Fibroblast of mammary gland (primary cell): ENCODE results near the gene CREB5.

Source experiments
- DNase-seq: peaks from one replicate; pipeline ENCODE4 v3.0.0-alpha.2; 2010; ENCODE audit warnings: low read depth
- H3K4me3 ChIP-seq: 2 replicates; pipeline ENCODE4 v1.5.1; 2011; ENCODE audit warnings: low read depth, mild to moderate bottlenecking, low read length, moderate library complexity; ENCODE audit not compliant: control insufficient read depth
- CTCF ChIP-seq: conservative IDR thresholded peaks from 2 replicates; pipeline ENCODE4 v1.5.1; 2011; ENCODE audit warnings: low read depth, low read length, inconsistent platforms; ENCODE audit not compliant: control insufficient read depth, insufficient read depth

CREB5 gene

GRCh38 chr7:28619256-28619655 lies 206.9 kb downstream of the CREB5 start:
- H3K4me3 ChIP-seq, result no peak overlapping the region
- no peak for DNase-seq
- no peak for TF ChIP-seq CTCF

DNA sequence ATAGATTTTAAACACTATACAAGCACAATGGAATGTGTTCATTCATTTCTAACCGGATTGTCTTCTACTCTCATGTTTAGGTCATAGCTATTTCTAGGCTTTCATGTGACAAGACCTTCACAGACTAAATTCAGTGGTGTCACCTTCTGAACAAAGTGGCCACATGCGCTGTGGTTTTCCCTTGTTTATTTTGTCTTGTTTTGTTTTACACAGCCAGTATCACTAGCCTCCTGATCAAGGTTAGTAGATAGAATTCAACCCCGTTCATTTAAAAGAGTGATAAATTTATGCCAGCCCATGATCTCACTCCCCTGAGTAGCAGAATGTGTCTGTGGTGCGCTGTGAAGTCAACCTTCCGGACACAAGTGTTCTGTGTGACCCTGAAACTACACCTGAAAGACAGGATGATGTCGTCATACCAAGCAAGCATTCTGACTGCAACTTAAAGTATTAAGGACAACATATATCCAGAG lies 209.1 kb downstream of the CREB5 start:
- TF ChIP-seq CTCF, result no peak
- H3K4me3 ChIP-seq, result no peak overlapping the region
- DNase-seq, result no peak

DNA sequence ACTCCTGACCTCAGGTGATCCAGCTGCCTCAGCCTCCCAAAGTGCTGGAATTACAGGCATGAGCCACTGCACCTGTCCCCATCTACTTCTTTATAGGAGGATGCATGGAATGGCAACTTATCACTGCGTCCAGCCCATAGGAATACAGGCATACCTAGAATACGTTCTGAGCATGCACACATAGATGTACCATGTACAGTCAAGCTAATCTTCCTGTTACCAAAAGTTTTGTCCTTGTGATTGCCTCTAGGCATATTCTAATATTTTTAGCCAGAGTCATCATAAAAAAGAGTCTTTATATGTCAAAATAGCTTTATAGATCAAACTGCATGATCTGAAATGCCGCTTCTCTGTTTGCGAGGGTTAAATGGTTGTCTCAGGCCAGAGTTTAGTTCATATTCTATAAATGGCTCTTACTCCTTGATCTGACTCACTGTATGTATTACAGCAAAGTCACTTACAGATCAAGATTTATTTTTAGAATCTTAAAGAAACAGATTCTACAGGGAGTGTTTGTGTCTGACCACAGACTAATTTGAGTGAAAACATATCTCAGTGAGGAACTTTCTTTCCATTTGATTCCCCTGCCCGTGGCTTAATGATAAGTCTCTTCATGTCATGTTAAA lies 210.9 kb downstream of the CREB5 start:
- no peak overlapping the region for H3K4me3 ChIP-seq
- DNase-seq, result peak; percentile 76
- no peak for TF ChIP-seq CTCF

DNA sequence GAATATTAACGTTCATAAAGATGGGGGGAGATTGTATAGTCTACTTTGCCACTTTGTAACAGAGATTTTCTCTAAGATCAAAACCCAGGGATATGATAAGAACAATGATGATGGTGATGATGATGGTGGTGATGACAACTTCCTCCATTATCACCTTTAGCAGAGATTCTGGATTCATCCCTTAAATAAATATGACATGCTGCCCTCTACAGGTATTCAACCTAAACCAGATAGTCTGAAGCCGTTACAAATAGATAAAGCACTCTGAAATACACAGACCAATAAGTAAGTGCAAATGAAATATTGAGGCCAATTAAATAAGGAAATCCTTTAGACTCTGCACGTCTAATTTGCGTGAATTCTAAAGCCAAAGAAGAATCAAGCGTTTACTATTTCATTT lies 211.5 kb downstream of the CREB5 start:
- peak; percentile 14 for DNase-seq
- TF ChIP-seq CTCF, result peak; percentile 14
- H3K4me3 ChIP-seq, result no peak overlapping the region

GRCh38 chr7:28625432-28625831 lies 213.1 kb downstream of the CREB5 start:
- peak; percentile 8 for DNase-seq
- H3K4me3 ChIP-seq, result no peak overlapping the region
- no peak for TF ChIP-seq CTCF

- peak; percentile 56 for DNase-seq
- no peak for TF ChIP-seq CTCF
- H3K4me3 ChIP-seq, result no peak overlapping the region
These were observed 213.9 kb downstream of the CREB5 start for GRCh38 chr7:28626221-28626620.

GRCh38 chr7:28626624-28627262 lies 214.4 kb downstream of the CREB5 start:
- no peak overlapping the region for H3K4me3 ChIP-seq
- TF ChIP-seq CTCF, result peak; percentile 71
- DNase-seq, result peak; percentile 69
